ENCODE measurements around the gene FZD8. TPM values are rescaled to one million over a fixed set of nuclear protein-coding genes. Genes with fewer than 3 reads are reported as not detected.

FZD8 gene
- total RNA-seq, 1 experiment from 2014 or later = 0.22 TPM

- Histone ChIP-seq H3K79me2 (ENCODE audit: insufficient read depth, low read length) (no peaks in the 10 kb centered on the region), H3K4me3 (replicated peaks in 1 of 2; ENCODE audit: low read depth in 1 of 2, low read length in 2 of 2) (no peak overlapping the region), H3K36me3 (ENCODE audit: control insufficient read depth in 1 of 2, insufficient read depth in 2 of 2, low read length in 2 of 2) (no peaks in the 10 kb centered on the region; a peak in 1 of 4 replicates), H3K9ac (ENCODE audit: low read length) (no peak overlapping the region), H3K27ac (ENCODE audit: low read depth, low read length) (no peak overlapping the region), H3K9me2 (ENCODE audit: insufficient read depth) (no peaks in the 10 kb centered on the region), H3K9me3 (ENCODE audit: control insufficient read depth in 1 of 2, insufficient read depth in 1 of 2, low read depth in 1 of 2, low read length in 2 of 2) (no peaks in the 10 kb centered on the region), H3K4me2 (ENCODE audit: low read length) (no peak overlapping the region), H4K20me1 (ENCODE audit: insufficient read depth) (no peaks in the 10 kb centered on the region), H3K27me3 (ENCODE audit: insufficient read depth, low read length) (peaks cover 32% of the 10 kb centered on the region; the same call in 1 of the 2 replicates), H2AFZ (ENCODE audit: low read depth, low read length, poor library complexity, severe bottlenecking) (no peak overlapping the region), H3K4me1 (ENCODE audit: control insufficient read depth in 1 of 2, insufficient read depth in 2 of 2, low read length in 2 of 2) (no peaks in the 10 kb centered on the region)
- BruUV-seq (replicated peaks) = no TSS peak
- ChIA-PET POLR2A (no interaction called here), RAD21 (ENCODE audit: low non-redundant PET in 1 of 2, low total read pairs in 2 of 2, uncharacterized antibody in 2 of 2, unreplicated experiment in 2 of 2) (no interaction called here), CTCF (no interaction called here)
- TF ChIP-seq FOSL1 (IDR thresholded peaks at IDR 0.05; ENCODE audit: low read depth) = no peak
- TF ChIP-seq ELF1 (IDR thresholded peaks at IDR 0.05; ENCODE audit: borderline replicate concordance, low read depth) = no peak
- no peak for TF ChIP-seq CTCF (IDR thresholded peaks at IDR 0.05 in 2 of 3, conservative IDR thresholded peaks at IDR 0.05 in 1 of 3; ENCODE audit: borderline replicate concordance in 1 of 3, insufficient read depth in 1 of 3, low read depth in 2 of 3, low read length in 2 of 3)
- TF ChIP-seq YY1 (IDR thresholded peaks at IDR 0.05; ENCODE audit: extremely low read depth, insufficient replicate concordance, low read depth, low read length) = no peak
- ATAC-seq (no peak), DNase-seq (ENCODE audit: low read depth, low spot score) (no peak)
- intact Hi-C loops (cut with micrococcal nuclease) = no loop called here
These were observed 33.8 kb downstream of the FZD8 start for GRCh38 chr10:35608328-35608672.

GRCh38 chr10:35607475-35608327, 34.4 kb downstream of the FZD8 start:
- no peaks in the 10 kb centered on the region for H4K20me1 ChIP-seq (ENCODE audit: insufficient read depth)
- DNase-seq (ENCODE audit: low read depth, low spot score) (no peak), ATAC-seq (no peak)
- intact Hi-C loops (cut with micrococcal nuclease) = no loop called here
- H3K9me3 ChIP-seq (ENCODE audit: control insufficient read depth in 1 of 2, insufficient read depth in 1 of 2, low read depth in 1 of 2, low read length in 2 of 2) = no peaks in the 10 kb centered on the region
- no peak overlapping the region for H3K4me3 ChIP-seq (replicated peaks in 1 of 2; ENCODE audit: low read depth in 1 of 2, low read length in 2 of 2)
- CTCF ChIA-PET = no interaction called here
- H3K27ac ChIP-seq (ENCODE audit: low read depth, low read length) = no peak overlapping the region
- peaks cover 30% of the 10 kb centered on the region; the same call in 1 of the 2 replicates for H3K27me3 ChIP-seq (ENCODE audit: insufficient read depth, low read length)
- RAD21 ChIA-PET (ENCODE audit: low non-redundant PET in 1 of 2, low total read pairs in 2 of 2, uncharacterized antibody in 2 of 2, unreplicated experiment in 2 of 2) = no interaction called here
- H3K9ac ChIP-seq (ENCODE audit: low read length) = no peak overlapping the region
- POLR2A ChIA-PET = no interaction called here
- TF ChIP-seq ELF1 (IDR thresholded peaks at IDR 0.05; ENCODE audit: borderline replicate concordance, low read depth) = no peak
- TF ChIP-seq SP1 (IDR thresholded peaks at IDR 0.05; ENCODE audit: low read depth) = no peak
- no peak for TF ChIP-seq EZH2 (IDR thresholded peaks at IDR 0.05)
- TF ChIP-seq RAD21 (IDR thresholded peaks at IDR 0.05; ENCODE audit: low read depth) = no peak
- TF ChIP-seq MAX (IDR thresholded peaks at IDR 0.05) = no peak
- TF ChIP-seq CEBPB (IDR thresholded peaks at IDR 0.05; ENCODE audit: low read depth) = no peak
- TF ChIP-seq ZFX (IDR thresholded peaks at IDR 0.05) = no peak
- TF ChIP-seq CBX3 (IDR thresholded peaks at IDR 0.05; ENCODE audit: low read depth) = no peak
- no peak for TF ChIP-seq ZNF274 (IDR thresholded peaks at IDR 0.05; ENCODE audit: low read depth, low read length)
- TF ChIP-seq JUND (IDR thresholded peaks at IDR 0.05) = no peak
- no peak for TF ChIP-seq ZBTB33 (IDR thresholded peaks at IDR 0.05; ENCODE audit: extremely low read depth, insufficient replicate concordance, low read length)
- TF ChIP-seq TCF7L2 (IDR thresholded peaks at IDR 0.05; ENCODE audit: borderline replicate concordance, extremely low read depth, insufficient read depth, insufficient read length) = no peak
- TF ChIP-seq YY1 (IDR thresholded peaks at IDR 0.05; ENCODE audit: extremely low read depth, insufficient replicate concordance, low read depth, low read length) = no peak
- no TSS peak for BruUV-seq (replicated peaks)
- no peak overlapping the region for H3K4me2 ChIP-seq (ENCODE audit: low read length)
- no peaks in the 10 kb centered on the region for H3K4me1 ChIP-seq (ENCODE audit: control insufficient read depth in 1 of 2, insufficient read depth in 2 of 2, low read length in 2 of 2)
- H3K9me2 ChIP-seq (ENCODE audit: insufficient read depth) = no peaks in the 10 kb centered on the region
- no peak overlapping the region for H2AFZ ChIP-seq (ENCODE audit: low read depth, low read length, poor library complexity, severe bottlenecking)
- H3K36me3 ChIP-seq (ENCODE audit: control insufficient read depth in 1 of 2, insufficient read depth in 2 of 2, low read length in 2 of 2) = no peaks in the 10 kb centered on the region; a peak in 1 of 4 replicates
- no peaks in the 10 kb centered on the region for H3K79me2 ChIP-seq (ENCODE audit: insufficient read depth, low read length)

Data from HCT116 (cell line).